Progenitor cell of endocrine pancreas (in vitro differentiated cells): ENCODE data around the gene GLG1. TPM values are rescaled to one million over a fixed set of nuclear protein-coding genes. Genes with fewer than 3 reads are reported as not detected.
"Not testable (repeated sequence)": the region's sequence is repeated elsewhere in the genome, so short reads cannot be mapped to it uniquely, and the experiment has no call there.

Source experiments
- DNase-seq: peaks from one replicate; pipeline ENCODE4 v3.0.0; 2021; ENCODE audit warnings: low spot score; ENCODE audit not compliant: unreplicated experiment
- H3K27ac Mint-ChIP-seq: 2 replicates; pipeline ENCODE4 v1.8.0; 2021; ENCODE audit warnings: mild to moderate bottlenecking, moderate library complexity, mixed read lengths
- H3K27me3 Mint-ChIP-seq: 2 replicates; pipeline ENCODE4 v1.8.0; 2021; ENCODE audit warnings: mixed read lengths
- H3K36me3 Mint-ChIP-seq: 2 replicates; pipeline ENCODE4 v1.8.0; 2022; ENCODE audit warnings: mixed read lengths; ENCODE audit not compliant: insufficient read depth
- H3K4me1 Mint-ChIP-seq: 2 replicates; pipeline ENCODE4 v1.8.0; 2021; ENCODE audit warnings: low read depth, mixed read lengths
- H3K4me3 Mint-ChIP-seq: 2 replicates; pipeline ENCODE4 v1.8.0; 2021; ENCODE audit warnings: low read depth, mild to moderate bottlenecking, moderate library complexity, mixed read lengths
- H3K9me3 Mint-ChIP-seq: 2 replicates; pipeline ENCODE4 v1.8.0; 2021; ENCODE audit warnings: low read depth, mixed read lengths
- CTCF ChIP-seq: fragments of 200-600 bp; sonication (generic); IDR thresholded peaks from one replicate; pipeline ENCODE4 v1.5.0; 2021; ENCODE audit warnings: antibody characterized with exemption, mild to moderate bottlenecking; ENCODE audit not compliant: unreplicated experiment
- long read RNA-seq: library from polyadenylated mRNA; unstranded; transcript quantifications from one replicate; pipeline ENCODE4 v2.0.0, GENCODE V29; 2020
- total RNA-seq: library from RNA; stranded (reverse); gene quantifications from 2 replicates; pipeline ENCODE4 v1.2.1, GENCODE V29; 2021

The GLG1 gene
- 170 and 173 TPM in 2 replicates for total RNA-seq
- long read RNA-seq, partial matches to known transcripts, result 39 of 54 reads
- long read RNA-seq, other reads (novel, unspliced or antisense), result 14 of 54 reads

GRCh38 chr16:74606521-74607309, at the start of gene GLG1:
TSS of gene GLG1 (minus strand) at chr16:74607114. CDS start at chr16:74607094, 20 bp downstream.
- Mint-ChIP-seq H3K4me1 (peaks cover 33% of the 10 kb centered on the region), H3K27me3 (no peaks in the 10 kb centered on the region), H3K36me3 (no peaks in the 10 kb centered on the region), H3K4me3 (peak within 1 kb of the TSS; percentile 83), H3K27ac (peak within 1 kb of the TSS; percentile 96), H3K9me3 (no peaks in the 10 kb centered on the region)
- no peak for TF ChIP-seq CTCF
- peak; percentile 78 for DNase-seq

- Mint-ChIP-seq H3K27ac (no peak overlapping the region), H3K9me3 (no peaks in the 10 kb centered on the region), H3K4me3 (no peak overlapping the region), H3K36me3 (peaks cover 17% of the 10 kb centered on the region), H3K4me1 (peaks cover 1% of the 10 kb centered on the region), H3K27me3 (no peaks in the 10 kb centered on the region)
- TF ChIP-seq CTCF, result no peak
- DNase-seq, result no peak
These were observed 47.7 kb upstream of the GLG1 start for GRCh38 chr16:74654536-74655050.

GRCh38 chr16:74652883-74653282, 46.0 kb upstream of the GLG1 start:
- H3K27me3 Mint-ChIP-seq, H3K4me1 Mint-ChIP-seq, H3K4me3 Mint-ChIP-seq, DNase-seq, H3K27ac Mint-ChIP-seq, H3K9me3 Mint-ChIP-seq: not testable (repeated sequence)
- H3K36me3 Mint-ChIP-seq, result peaks cover 11% of the 10 kb centered on the region

- peaks cover 11% of the 10 kb centered on the region for H3K36me3 Mint-ChIP-seq
- no peaks in the 10 kb centered on the region for H3K4me1 Mint-ChIP-seq
- H3K4me3 Mint-ChIP-seq, result no peak overlapping the region
- H3K27me3 Mint-ChIP-seq, result no peaks in the 10 kb centered on the region
- no peak for TF ChIP-seq CTCF
- H3K27ac Mint-ChIP-seq, result no peak overlapping the region
- no peak for DNase-seq
- no peaks in the 10 kb centered on the region for H3K9me3 Mint-ChIP-seq
These were observed 45.3 kb upstream of the GLG1 start for GRCh38 chr16:74652249-74652648.

DNA sequence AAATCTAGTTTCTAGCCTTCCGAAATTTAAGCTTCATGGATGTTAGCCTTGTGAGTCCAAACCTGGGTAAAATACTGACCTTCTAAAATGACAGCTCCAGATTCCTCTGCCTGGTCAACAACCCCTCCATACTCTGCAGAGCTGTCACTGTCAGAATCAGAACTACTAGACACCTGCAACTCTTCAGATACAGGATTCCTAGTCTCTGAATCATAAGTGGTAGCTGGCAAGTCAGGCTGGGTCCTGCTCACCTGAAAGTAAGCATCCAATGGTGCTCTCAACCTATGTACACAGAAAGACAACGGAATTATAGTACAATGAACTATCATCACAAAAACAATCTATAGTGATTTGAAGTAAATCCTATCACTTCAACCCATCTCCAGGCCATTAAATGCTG, 44.9 kb upstream of the GLG1 start:
- no peaks in the 10 kb centered on the region for H3K9me3 Mint-ChIP-seq
- H3K27ac Mint-ChIP-seq, result no peak overlapping the region
- peaks cover 11% of the 10 kb centered on the region for H3K36me3 Mint-ChIP-seq
- H3K4me3 Mint-ChIP-seq, result no peak overlapping the region
- DNase-seq, result no peak
- H3K27me3 Mint-ChIP-seq, result no peaks in the 10 kb centered on the region
- H3K4me1 Mint-ChIP-seq, result no peaks in the 10 kb centered on the region
- TF ChIP-seq CTCF, result no peak
